Measurements from ENCODE around the gene SLC43A1.

Gene SLC43A1

DNA sequence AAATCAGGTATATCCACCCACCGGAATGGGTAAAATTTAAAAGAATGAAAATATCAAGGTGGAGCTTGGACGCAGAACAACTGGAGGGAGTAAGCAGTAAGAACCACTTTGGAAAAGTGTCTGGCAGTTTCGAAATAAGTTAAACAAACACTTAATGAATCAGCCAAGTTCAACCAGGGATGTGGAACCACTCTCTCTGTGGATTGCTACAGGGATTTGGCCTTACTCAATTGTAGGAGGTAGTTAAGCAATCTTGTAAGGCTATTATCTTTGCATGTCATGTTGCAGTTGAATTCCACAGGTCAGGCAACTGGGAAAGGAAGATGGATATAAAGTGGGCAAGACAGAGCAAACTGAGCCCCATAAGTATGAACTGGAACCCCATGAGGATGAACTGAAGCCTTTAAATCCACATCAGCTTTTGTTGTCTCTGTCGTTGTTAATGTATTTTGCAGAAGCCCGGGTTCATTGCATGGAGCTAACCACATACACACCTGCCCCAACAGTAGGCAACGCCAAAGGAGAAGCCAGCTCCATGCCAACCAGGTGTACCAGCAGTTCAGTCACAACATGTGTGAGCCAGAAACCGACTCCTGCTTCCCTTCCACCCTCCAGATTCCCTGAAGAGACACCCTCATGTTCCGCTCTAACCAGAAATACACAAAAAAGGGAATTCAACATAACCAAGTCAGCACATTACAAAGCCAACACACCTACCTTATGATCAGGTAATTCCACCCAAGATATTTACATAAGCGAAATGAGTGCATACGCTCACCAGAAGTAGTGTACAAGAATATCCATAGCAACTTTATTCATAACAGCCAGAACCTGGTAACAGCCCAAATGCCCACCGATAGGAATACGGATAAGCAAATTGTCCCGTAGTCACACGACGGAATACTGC lies 80.6 kb downstream of the SLC43A1 start:
- no peak for DNase-seq
- Histone ChIP-seq H3K4me3 (ENCODE audit: insufficient read depth, low read depth, low read length, poor library complexity, severe bottlenecking) (no peak overlapping the region), H3K27ac (ENCODE audit: insufficient read depth, low read length, poor library complexity, severe bottlenecking) (no peak overlapping the region)

More for the DNA sequence above, 80.6 kb downstream of the SLC43A1 start:
- H3K36me3 ChIP-seq (ENCODE audit: control insufficient read depth, insufficient read depth, low read length) = no peaks in the 10 kb centered on the region
- no peaks in the 10 kb centered on the region for H3K9me3 ChIP-seq (ENCODE audit: control insufficient read depth, low read length)
- H3K27me3 ChIP-seq (replicated peaks; ENCODE audit: control insufficient read depth, insufficient read depth, low read length, poor library complexity, severe bottlenecking) = no peaks in the 10 kb centered on the region
- no peaks in the 10 kb centered on the region for H3K4me1 ChIP-seq (ENCODE audit: control insufficient read depth, insufficient read depth, low read length, poor library complexity, severe bottlenecking)
